Measurements from ENCODE around the gene SLC37A1.

DNA sequence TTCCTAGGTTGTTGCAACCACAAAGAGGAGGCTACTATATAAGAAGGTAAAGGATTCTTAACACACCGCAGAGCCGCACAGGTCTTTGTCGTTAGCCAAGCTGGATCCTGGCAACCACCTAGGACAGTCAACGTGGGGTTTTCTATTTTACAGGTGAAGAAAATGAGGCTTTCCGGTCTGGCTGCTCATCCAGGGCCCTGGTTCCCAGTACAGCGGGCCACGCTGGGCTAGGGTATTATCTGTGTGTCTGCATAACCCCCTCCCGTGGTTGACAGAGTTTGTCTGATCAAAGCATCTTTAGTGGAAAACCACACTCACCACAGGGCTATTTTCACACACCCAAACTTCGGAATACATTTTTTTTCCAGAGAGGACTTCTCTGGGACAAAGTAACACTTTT, 100.7 kb downstream of the SLC37A1 start:
- TF ChIP-seq, protein P1, sequence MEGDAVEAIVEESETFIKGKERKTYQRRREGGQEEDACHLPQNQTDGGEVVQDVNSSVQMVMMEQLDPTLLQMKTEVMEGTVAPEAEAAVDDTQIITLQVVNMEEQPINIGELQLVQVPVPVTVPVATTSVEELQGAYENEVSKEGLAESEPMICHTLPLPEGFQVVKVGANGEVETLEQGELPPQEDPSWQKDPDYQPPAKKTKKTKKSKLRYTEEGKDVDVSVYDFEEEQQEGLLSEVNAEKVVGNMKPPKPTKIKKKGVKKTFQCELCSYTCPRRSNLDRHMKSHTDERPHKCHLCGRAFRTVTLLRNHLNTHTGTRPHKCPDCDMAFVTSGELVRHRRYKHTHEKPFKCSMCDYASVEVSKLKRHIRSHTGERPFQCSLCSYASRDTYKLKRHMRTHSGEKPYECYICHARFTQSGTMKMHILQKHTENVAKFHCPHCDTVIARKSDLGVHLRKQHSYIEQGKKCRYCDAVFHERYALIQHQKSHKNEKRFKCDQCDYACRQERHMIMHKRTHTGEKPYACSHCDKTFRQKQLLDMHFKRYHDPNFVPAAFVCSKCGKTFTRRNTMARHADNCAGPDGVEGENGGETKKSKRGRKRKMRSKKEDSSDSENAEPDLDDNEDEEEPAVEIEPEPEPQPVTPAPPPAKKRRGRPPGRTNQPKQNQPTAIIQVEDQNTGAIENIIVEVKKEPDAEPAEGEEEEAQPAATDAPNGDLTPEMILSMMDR (IDR thresholded peaks at IDR 0.05 in 8 of 11, conservative IDR thresholded peaks at IDR 0.05 in 3 of 11), result no peak
- no peak for TF ChIP-seq POLR2A (IDR thresholded peaks at IDR 0.05)

Data from spleen (tissue), 7 donors.